Spleen (tissue), 11 donors: ENCODE data around the gene LGALS9. TPM values are rescaled to one million over a fixed set of nuclear protein-coding genes. Genes with fewer than 3 reads are reported as not detected.

Experiments
- DNase-seq: peaks from one replicate; pipeline ENCODE4 v3.0.0-alpha.2; 2020
- H3K27ac ChIP-seq, 8 donors: fragments of 200-600 bp; sonication (generic) in 7 of 8; 1 replicate in 4 of 8; 2 replicates in 4 of 8; pipeline versions ENCODE4 v1.5.0 to v1.8.0; 2016 to 2021; ENCODE audit warnings: inconsistent platforms in 4 of 8, mild to moderate bottlenecking in 4 of 8, moderate library complexity in 1 of 8
- H3K27me3 ChIP-seq, 7 donors: fragments of 200-600 bp; sonication (generic) in 6 of 7; replicated peaks in 1 of 7; 1 replicate in 4 of 7; 2 replicates in 3 of 7; pipeline versions ENCODE4 v1.5.0 to v1.8.0; 2016 to 2021; ENCODE audit warnings: inconsistent platforms in 3 of 7, mild to moderate bottlenecking in 1 of 7
- H3K36me3 ChIP-seq, 6 donors: fragments of 200-600 bp; sonication (generic) in 5 of 6; 1 replicate in 4 of 6; 2 replicates in 2 of 6; pipeline versions ENCODE4 v1.5.0 to v1.8.0; 2016 to 2021; ENCODE audit warnings: inconsistent platforms in 2 of 6
- H3K4me1 ChIP-seq, 6 donors: fragments of 200-600 bp; sonication (generic) in 5 of 6; 1 replicate in 3 of 6; 2 replicates in 3 of 6; pipeline versions ENCODE4 v1.5.0 to v1.8.0; 2016 to 2021; ENCODE audit warnings: inconsistent platforms in 3 of 6
- H3K4me3 ChIP-seq, 8 donors: fragments of 200-600 bp; sonication (generic) in 7 of 8; 1 replicate in 4 of 8; 2 replicates in 4 of 8; pipeline versions ENCODE4 v1.5.0 to v1.8.0; 2016 to 2021; ENCODE audit warnings: inconsistent platforms in 4 of 8, mild to moderate bottlenecking in 4 of 8, moderate library complexity in 2 of 8
- H3K9me3 ChIP-seq, 8 donors: fragments of 200-600 bp; sonication (generic) in 7 of 8; 1 replicate in 4 of 8; 2 replicates in 4 of 8; pipeline versions ENCODE4 v1.5.0 to v1.8.0; 2016 to 2021; ENCODE audit warnings: inconsistent platforms in 4 of 8
- POLR2A ChIP-seq, 3 donors: fragments of 450-650 bp; IDR thresholded peaks; one replicate each; pipeline ENCODE4 v1.5.1; 2017; ENCODE audit warnings: antibody characterized with exemption in 3 of 3, mild to moderate bottlenecking in 1 of 3
- POLR2AphosphoS5 ChIP-seq, 3 donors: sonication (generic); formaldehyde crosslinking; IDR thresholded peaks; one replicate each; pipeline ENCODE4 v1.5.1; 2017; ENCODE audit warnings: antibody characterized with exemption in 3 of 3
- WGBS, 5 donors: extraction: QIAGEN DNeasy Blood & Tissue Kit in 3 of 5; methylation state at CpG; one replicate each; pipeline versions ENCODE4 v1.1.5 to v1.1.7; 2013 to 2018; 5-methylcytosine and 5-hydroxymethylcytosine counted together
- intact Hi-C: fragments of 100-400 bp; cut with DNase I; formaldehyde crosslinking; loops from one replicate; pipeline ENCODE4 v1.15.0; 2023; ENCODE audit warnings: low total_unique reads
- polyA plus RNA-seq, 3 donors: library from polyadenylated mRNA; stranded (reverse); fragments of 200-250 nt; gene quantifications; one replicate each; pipeline ENCODE4 v1.2.1, GENCODE V29; 2013
- total RNA-seq, 7 donors: library from RNA; depleted of rRNA in 3 of 7; stranded (reverse); fragments of >200 nt in 3 of 7; fragmentation: NEBNext Ultra II Directional in 4 of 7; extraction: Animal tissue kit (Norgen Biotek cat#: 25700) in 4 of 7; gene quantifications; one replicate each; pipeline versions ENCODE4 v1.1.0 to v1.2.1, GENCODE V29; 2016 to 2021
- TF ChIP-seq, protein P1 (sequence below), 11 experiments: fragments of 200-600 bp in 7 of 11; fragments of 450-650 bp in 4 of 11; sonication (generic) in 4 of 11; IDR thresholded peaks in 8 of 11; conservative IDR thresholded peaks in 3 of 11; 1 replicate in 7 of 11; 2 replicates in 4 of 11; pipeline versions ENCODE4 v1.4.0 to v1.8.0; 2016 to 2021; ENCODE audit warnings: antibody characterized with exemption in 11 of 11, inconsistent platforms in 4 of 11, mild to moderate bottlenecking in 1 of 11
- donor health status: healthy with polysubstance abuse.
- donor health status: DM: no; HTN: no; CAD: no; lungs with moderate emphysema.
- donor health status: DM: no; HTN: no; CAD: no.
- donor health status: Bipolar disorder and iron deficiency.
- donor health status: healthy.
- donor health status: DM: no; HTN: no; CAD: no.
- donor health status: DM: yes; HTN: yes; CAD: no.

Gene LGALS9
- total and polyA plus RNA-seq, 10 donors = 162 to 309 (median 209) TPM

DNA sequence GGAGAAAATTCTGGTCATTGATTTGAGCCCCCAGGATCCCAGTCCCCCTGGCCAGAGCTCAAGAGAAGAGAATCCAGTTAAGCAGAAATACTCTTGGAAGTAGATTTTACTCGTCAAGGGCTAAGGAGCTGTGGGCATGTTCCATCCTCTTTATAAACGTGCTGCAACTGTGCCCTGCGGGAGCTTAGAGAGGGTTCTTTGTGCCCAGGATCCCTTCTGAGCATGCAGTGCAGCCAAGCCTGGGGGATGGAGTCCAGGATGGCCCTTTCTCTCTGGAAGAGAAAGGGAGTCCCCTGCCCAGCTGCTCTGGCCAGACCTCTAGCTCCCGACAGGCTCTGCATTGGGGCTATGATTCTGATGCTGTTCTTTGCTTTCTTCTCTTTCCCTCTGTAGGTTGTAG lies 9.5 kb upstream of the LGALS9 start:
- no peak overlapping the region for H3K4me3 ChIP-seq
- H3K36me3 ChIP-seq = peaks cover 0 to 100% (median 77%) of the 10 kb centered on the region in 6 donors
- H3K9me3 ChIP-seq = no peaks in the 10 kb centered on the region
- H3K27me3 ChIP-seq = no peaks in the 10 kb centered on the region
- peaks cover 0 to 33% (median 0%) of the 10 kb centered on the region in 6 donors for H3K4me1 ChIP-seq
- 90 to 97% (median 92%) methylated on average over 4 of the region's 4 CpGs for WGBS, 5 donors
- intact Hi-C loops = no loop called here
- DNase-seq = no peak
- peak overlapping the region in 1 of 8 donors; percentile 54 for H3K27ac ChIP-seq
- TF ChIP-seq POLR2AphosphoS5 (IDR thresholded peaks at IDR 0.05) = no peak
- TF ChIP-seq, protein P1, sequence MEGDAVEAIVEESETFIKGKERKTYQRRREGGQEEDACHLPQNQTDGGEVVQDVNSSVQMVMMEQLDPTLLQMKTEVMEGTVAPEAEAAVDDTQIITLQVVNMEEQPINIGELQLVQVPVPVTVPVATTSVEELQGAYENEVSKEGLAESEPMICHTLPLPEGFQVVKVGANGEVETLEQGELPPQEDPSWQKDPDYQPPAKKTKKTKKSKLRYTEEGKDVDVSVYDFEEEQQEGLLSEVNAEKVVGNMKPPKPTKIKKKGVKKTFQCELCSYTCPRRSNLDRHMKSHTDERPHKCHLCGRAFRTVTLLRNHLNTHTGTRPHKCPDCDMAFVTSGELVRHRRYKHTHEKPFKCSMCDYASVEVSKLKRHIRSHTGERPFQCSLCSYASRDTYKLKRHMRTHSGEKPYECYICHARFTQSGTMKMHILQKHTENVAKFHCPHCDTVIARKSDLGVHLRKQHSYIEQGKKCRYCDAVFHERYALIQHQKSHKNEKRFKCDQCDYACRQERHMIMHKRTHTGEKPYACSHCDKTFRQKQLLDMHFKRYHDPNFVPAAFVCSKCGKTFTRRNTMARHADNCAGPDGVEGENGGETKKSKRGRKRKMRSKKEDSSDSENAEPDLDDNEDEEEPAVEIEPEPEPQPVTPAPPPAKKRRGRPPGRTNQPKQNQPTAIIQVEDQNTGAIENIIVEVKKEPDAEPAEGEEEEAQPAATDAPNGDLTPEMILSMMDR (IDR thresholded peaks at IDR 0.05 in 8 of 11, conservative IDR thresholded peaks at IDR 0.05 in 3 of 11) = no peak
- no peak for TF ChIP-seq POLR2A (IDR thresholded peaks at IDR 0.05)

DNA sequence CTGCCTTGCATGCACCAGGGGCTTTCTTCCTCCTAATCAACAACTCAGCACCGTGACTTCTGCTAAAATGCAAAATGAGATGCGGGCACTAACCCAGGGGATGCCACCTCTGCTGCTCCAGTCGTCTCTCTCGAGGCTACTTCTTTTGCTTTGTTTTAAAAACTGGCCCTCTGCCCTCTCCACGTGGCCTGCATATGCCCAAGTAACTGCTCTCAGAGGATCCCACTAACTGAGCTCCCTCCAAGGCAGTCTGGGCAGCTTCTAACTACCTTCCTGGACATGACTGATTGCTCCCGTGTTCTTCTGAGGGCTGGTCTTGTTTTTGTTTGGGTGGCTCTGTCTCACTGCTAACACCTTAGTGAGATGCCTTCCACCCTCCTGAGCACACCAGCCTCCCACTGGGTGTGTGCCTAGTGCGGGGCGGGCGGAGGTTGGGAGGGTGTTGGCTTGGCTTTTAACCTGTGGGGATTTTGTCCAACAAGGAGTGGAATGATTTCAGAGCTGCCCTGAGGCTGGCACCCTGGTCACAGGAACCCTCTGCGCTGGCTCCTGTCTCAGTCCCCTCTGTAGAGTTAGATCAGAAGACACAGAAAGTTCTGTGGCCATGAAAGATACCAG lies 8.9 kb upstream of the LGALS9 start:
- intact Hi-C loops = no loop called here
- no peaks in the 10 kb centered on the region for H3K27me3 ChIP-seq
- H3K4me1 ChIP-seq = peaks cover 0 to 33% (median 0%) of the 10 kb centered on the region in 6 donors
- H3K27ac ChIP-seq = peak overlapping the region in 1 of 8 donors; percentile 54
- peaks cover 0 to 100% (median 74%) of the 10 kb centered on the region in 6 donors for H3K36me3 ChIP-seq
- 84 to 88% (median 85%) methylated on average over 10 of the region's 10 CpGs for WGBS, 5 donors
- DNase-seq = peak; percentile 45
- no peaks in the 10 kb centered on the region for H3K9me3 ChIP-seq
- TF ChIP-seq, protein P1 (IDR thresholded peaks at IDR 0.05 in 8 of 11, conservative IDR thresholded peaks at IDR 0.05 in 3 of 11) = no peak
- no peak for TF ChIP-seq POLR2A (IDR thresholded peaks at IDR 0.05)
- H3K4me3 ChIP-seq = no peak overlapping the region

DNA sequence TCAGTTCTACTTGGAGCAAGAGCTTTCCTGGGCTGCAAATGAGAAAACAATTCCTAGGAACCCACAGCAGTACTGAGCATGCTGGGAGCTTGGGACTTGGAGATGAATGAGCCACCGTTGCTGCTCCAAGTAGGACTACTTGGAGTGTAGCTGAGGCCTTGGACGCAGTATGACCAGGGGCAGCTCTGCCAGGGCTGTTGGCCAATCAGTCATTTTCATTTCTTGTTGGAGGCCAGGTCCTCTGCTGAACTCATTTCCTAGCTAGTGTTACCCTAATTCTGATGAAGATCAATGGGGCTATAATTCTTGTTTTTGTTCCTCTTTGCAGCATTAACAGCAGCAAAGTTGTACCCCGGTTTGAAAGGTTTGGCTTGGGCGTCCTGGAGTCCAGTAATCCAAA lies 8.0 kb upstream of the LGALS9 start:
- H3K36me3 ChIP-seq = peaks cover 0 to 92% (median 64%) of the 10 kb centered on the region in 6 donors
- H3K4me1 ChIP-seq = peaks cover 0 to 33% (median 0%) of the 10 kb centered on the region in 6 donors
- intact Hi-C loops = no loop called here
- H3K9me3 ChIP-seq = no peaks in the 10 kb centered on the region
- TF ChIP-seq POLR2AphosphoS5 (IDR thresholded peaks at IDR 0.05) (no peak), POLR2A (IDR thresholded peaks at IDR 0.05) (no peak)
- TF ChIP-seq, protein P1 (IDR thresholded peaks at IDR 0.05 in 8 of 11, conservative IDR thresholded peaks at IDR 0.05 in 3 of 11) = no peak
- no peaks in the 10 kb centered on the region for H3K27me3 ChIP-seq
- H3K27ac ChIP-seq = no peak overlapping the region
- DNase-seq = peak; percentile 6
- H3K4me3 ChIP-seq = no peak overlapping the region
- WGBS, 5 donors = 93 to 99% (median 95%) methylated on average over 3 to 4 of the region's 4 CpGs

DNA sequence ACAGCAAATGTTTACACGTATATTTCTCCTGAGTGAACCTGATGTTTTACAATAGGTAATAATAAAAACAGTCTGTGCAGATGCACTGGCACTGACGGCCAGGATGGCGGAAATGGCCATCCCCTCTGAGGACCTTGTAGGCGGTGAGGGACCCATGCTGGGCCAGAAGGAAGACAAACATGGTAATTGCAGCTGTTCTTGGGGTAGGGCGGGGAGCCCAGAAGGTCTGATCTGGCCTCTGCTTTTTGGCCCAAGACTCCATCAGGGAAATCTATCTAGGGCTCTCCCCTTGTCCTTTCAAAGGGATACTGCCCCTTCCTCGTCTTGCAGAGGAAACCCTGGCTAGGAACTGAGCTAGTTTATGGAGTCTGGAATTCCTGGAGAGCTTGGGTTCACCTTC lies 7.4 kb upstream of the LGALS9 start:
- 85 to 96% (median 93%) methylated on average over 6 of the region's 6 CpGs for WGBS, 5 donors
- intact Hi-C loops = no loop called here
- Histone ChIP-seq H3K36me3 (peaks cover 0 to 86% (median 58%) of the 10 kb centered on the region in 6 donors), H3K27me3 (no peaks in the 10 kb centered on the region), H3K9me3 (no peaks in the 10 kb centered on the region), H3K4me1 (peaks cover 0 to 33% (median 0%) of the 10 kb centered on the region in 6 donors), H3K27ac (no peak overlapping the region), H3K4me3 (no peak overlapping the region)
- TF ChIP-seq POLR2A (IDR thresholded peaks at IDR 0.05) = no peak
- TF ChIP-seq, protein P1 (IDR thresholded peaks at IDR 0.05 in 8 of 11, conservative IDR thresholded peaks at IDR 0.05 in 3 of 11) = no peak
- no peak for TF ChIP-seq POLR2AphosphoS5 (IDR thresholded peaks at IDR 0.05)
- DNase-seq = peak; percentile 20
